Astrocyte of the spinal cord (primary cell): ENCODE measurements around the gene TXNRD3.

Experiments
- DNase-seq: peaks from one replicate; pipeline ENCODE4 v3.0.0; 2011; ENCODE audit warnings: low read depth, low spot score
- H3K4me3 ChIP-seq: 2 replicates; pipeline ENCODE4 v1.5.1; 2011; ENCODE audit warnings: low read depth, mild to moderate bottlenecking, low read length, moderate library complexity
- CTCF ChIP-seq: IDR thresholded peaks from 2 replicates; pipeline ENCODE4 v1.5.1; 2012; ENCODE audit warnings: low read depth, mild to moderate bottlenecking, low read length, inconsistent platforms
- in situ Hi-C: cut with HindIII; loops from 2 replicates; pipeline ENCODE4 v1.10.0; 2017; ENCODE audit warnings: low sequenced_read_pairs

TXNRD3 gene

GRCh38 chr3:126679831-126680666 lies 25.1 kb upstream of the TXNRD3 start:
- in situ Hi-C loops, result no loop called here
- no peak for TF ChIP-seq CTCF
- no peak overlapping the region for H3K4me3 ChIP-seq
- no peak for DNase-seq

- no peak overlapping the region for H3K4me3 ChIP-seq
Measured at GRCh38 chr3:126679318-126679751, 24.4 kb upstream of the TXNRD3 start.

GRCh38 chr3:126678693-126679317 lies 23.9 kb upstream of the TXNRD3 start:
- in situ Hi-C loops, result no loop called here
- no peak for TF ChIP-seq CTCF
- DNase-seq, result no peak
- no peak overlapping the region for H3K4me3 ChIP-seq

More at GRCh38 chr3:126679318-126679751, 24.4 kb upstream of the TXNRD3 start:
- peak; percentile 94 for TF ChIP-seq CTCF
- in situ Hi-C loops, result no loop called here
- DNase-seq, result peak; percentile 78

- no peak for TF ChIP-seq CTCF
- H3K4me3 ChIP-seq, result no peak overlapping the region
- in situ Hi-C loops, result no loop called here
- DNase-seq, result no peak
Measured at GRCh38 chr3:126677862-126678503, 23.1 kb upstream of the TXNRD3 start.

GRCh38 chr3:126676919-126677705 lies 22.2 kb upstream of the TXNRD3 start:
- no peak for TF ChIP-seq CTCF
- H3K4me3 ChIP-seq, result no peak overlapping the region
- in situ Hi-C loops, result no loop called here
- no peak for DNase-seq

- in situ Hi-C loops, result no loop called here
- no peak for TF ChIP-seq CTCF
- no peak for DNase-seq
- no peak overlapping the region for H3K4me3 ChIP-seq
Measured at GRCh38 chr3:126672741-126673140, 17.8 kb upstream of the TXNRD3 start.
